Type B pancreatic cell (in vitro differentiated cells): ENCODE data around the gene TWF2. TPM values are rescaled to one million over a fixed set of nuclear protein-coding genes. Genes with fewer than 3 reads are reported as not detected.
A peak's percentile ranks its signal among the peaks of the same experiment; 100 is the strongest.

Experiments
- DNase-seq: peaks from one replicate; pipeline ENCODE4 v3.0.0; 2021; ENCODE audit warnings: mixed read lengths; ENCODE audit not compliant: unreplicated experiment; ENCODE audit errors: extremely low spot score
- H3K27ac Mint-ChIP-seq: 2 replicates; pipeline ENCODE4 v1.8.0; 2021; ENCODE audit warnings: mild to moderate bottlenecking, mixed read lengths
- H3K27me3 Mint-ChIP-seq: 2 replicates; pipeline ENCODE4 v1.8.0; 2021; ENCODE audit warnings: mixed read lengths
- H3K36me3 Mint-ChIP-seq: 2 replicates; pipeline ENCODE4 v1.8.0; 2021; ENCODE audit warnings: mixed read lengths
- H3K4me1 Mint-ChIP-seq: one replicate; pipeline ENCODE4 v1.8.0; 2021; ENCODE audit warnings: mixed read lengths; ENCODE audit not compliant: unreplicated experiment
- H3K4me3 Mint-ChIP-seq: 2 replicates; pipeline ENCODE4 v1.8.0; 2021; ENCODE audit warnings: mild to moderate bottlenecking, mixed read lengths
- H3K9me3 Mint-ChIP-seq: 2 replicates; pipeline ENCODE4 v1.8.0; 2021; ENCODE audit warnings: mixed read lengths
- CTCF ChIP-seq: fragments of 200-600 bp; sonication (generic); conservative IDR thresholded peaks from 2 replicates; pipeline ENCODE4 v1.5.0; 2021; ENCODE audit warnings: antibody characterized with exemption, mild to moderate bottlenecking
- total RNA-seq: library from RNA; stranded (reverse); gene quantifications from 2 replicates; pipeline ENCODE4 v1.2.1, GENCODE V29; 2021; ENCODE audit warnings: low replicate concordance

The TWF2 gene
- total RNA-seq, 1 donor from 2014 or later, result 33.7 TPM

GRCh38 chr3:52220380-52221026, 18.5 kb downstream of the TWF2 start:
- TF ChIP-seq CTCF, result peak; percentile 93
- Mint-ChIP-seq H3K4me3 (no peak overlapping the region), H3K27me3 (no peaks in the 10 kb centered on the region), H3K27ac (no peak overlapping the region), H3K4me1 (peaks cover 12% of the 10 kb centered on the region), H3K9me3 (no peaks in the 10 kb centered on the region), H3K36me3 (peaks cover 7% of the 10 kb centered on the region)
- DNase-seq, result peak; percentile 91

- no peak for TF ChIP-seq CTCF
- Mint-ChIP-seq H3K36me3 (peaks cover 16% of the 10 kb centered on the region), H3K9me3 (no peaks in the 10 kb centered on the region), H3K27me3 (no peaks in the 10 kb centered on the region), H3K4me3 (peak overlapping the region; percentile 44), H3K4me1 (peaks cover 12% of the 10 kb centered on the region), H3K27ac (peak overlapping the region; percentile 85)
- no peak for DNase-seq
Measured at GRCh38 chr3:52218937-52219650, 19.9 kb downstream of the TWF2 start.

- Mint-ChIP-seq H3K4me1 (peaks cover 12% of the 10 kb centered on the region), H3K4me3 (no peak overlapping the region), H3K36me3 (peaks cover 19% of the 10 kb centered on the region), H3K27ac (no peak overlapping the region), H3K9me3 (no peaks in the 10 kb centered on the region), H3K27me3 (no peaks in the 10 kb centered on the region)
- DNase-seq, result no peak
- TF ChIP-seq CTCF, result no peak
Measured at GRCh38 chr3:52218454-52218853, 20.5 kb downstream of the TWF2 start.

- Mint-ChIP-seq H3K36me3 (peaks cover 21% of the 10 kb centered on the region), H3K9me3 (no peaks in the 10 kb centered on the region), H3K27ac (no peak overlapping the region), H3K27me3 (no peaks in the 10 kb centered on the region), H3K4me1 (peaks cover 12% of the 10 kb centered on the region), H3K4me3 (no peak overlapping the region)
- no peak for TF ChIP-seq CTCF
- DNase-seq, result no peak
Measured at GRCh38 chr3:52218026-52218425, 20.9 kb downstream of the TWF2 start.

GRCh38 chr3:52217409-52217805, 21.6 kb downstream of the TWF2 start:
- Mint-ChIP-seq H3K36me3 (peaks cover 21% of the 10 kb centered on the region), H3K9me3 (no peaks in the 10 kb centered on the region), H3K4me1 (peaks cover 12% of the 10 kb centered on the region), H3K4me3 (no peak overlapping the region), H3K27me3 (no peaks in the 10 kb centered on the region), H3K27ac (peak overlapping the region; percentile 13)
- no peak for TF ChIP-seq CTCF
- DNase-seq, result no peak
